ENCODE data around the gene TIMP1. TPM values are rescaled to one million over a fixed set of nuclear protein-coding genes. Genes with fewer than 3 reads are reported as not detected.

TIMP1 gene
- total and polyA plus RNA-seq, 10 of the 15 experiments (the other 5 are each of a cell fraction or from before 2014, with no cell fraction given), result 101 to 341 (median 134) TPM

GRCh38 chrX:47568656-47569295 is 13.5 kb upstream of the TIMP1 start:
- peak; percentile 37 for ATAC-seq
- Histone ChIP-seq H3K27me3 (replicated peaks in 1 of 2; ENCODE audit: control insufficient read depth in 2 of 2, insufficient read depth in 2 of 2, low read length in 1 of 2) (no peaks in the 10 kb centered on the region), H3K4me1 (ENCODE audit: control insufficient read depth, insufficient read depth, low read length) (no peaks in the 10 kb centered on the region; the same call in 1 of the 2 replicates), H3K27ac (ENCODE audit: control insufficient read depth, insufficient read depth) (no peak overlapping the region), H4K20me1 (ENCODE audit: control insufficient read depth, insufficient read depth) (no peaks in the 10 kb centered on the region), H3K9ac (ENCODE audit: control insufficient read depth, insufficient read depth, low read length) (no peak overlapping the region), H3K36me3 (ENCODE audit: control insufficient read depth in 2 of 2, insufficient read depth in 2 of 2, low read length in 1 of 2) (peaks cover 7 to 8% of the 10 kb centered on the region in 2 experiments), H3K4me2 (ENCODE audit: control insufficient read depth, insufficient read depth) (no peak overlapping the region), H3K9me3 (replicated peaks; ENCODE audit: control insufficient read depth, insufficient read depth, low read length) (no peaks in the 10 kb centered on the region; the same call in 2 of the 3 replicates), H3K79me2 (ENCODE audit: control insufficient read depth, insufficient read depth, low read length) (peaks cover 4% of the 10 kb centered on the region; the same call in 1 of the 2 replicates), H2AFZ (ENCODE audit: control insufficient read depth, low read depth, low read length) (no peak overlapping the region), H3K4me3 (no peak overlapping the region)
- in situ Hi-C loops (cut with MboI) (loop anchor here (10.0 kb wide), 2 partner anchors 76 to 456 kb away; no protein-coding TSS in a partner anchor), intact Hi-C loops (cut with micrococcal nuclease; ENCODE audit: unreplicated experiment) (no loop called here)
- FAIRE-seq, result no peak
- BruUV-seq (replicated peaks), result no TSS peak
- DNase-seq (ENCODE audit: low read depth, low spot score), result no peak
- ChIA-PET CTCF (interaction anchor here (0.9 to 1.3 kb wide), 3 partner anchors 10 to 80 kb away, joined by 3 to 4 read pairs (median 3); no protein-coding TSS in a partner anchor), RAD21 (ENCODE audit: unreplicated experiment) (no interaction called here), SMC1A (ENCODE audit: uncharacterized antibody, unreplicated experiment) (no interaction called here), POLR2A (no interaction called here)
- 87% methylated on average over 13 of the region's 13 CpGs for whole genome bisulfite sequencing (ENCODE audit: insufficient coverage, insufficient replicate concordance, low lambda C conversion rate, missing lambda C conversion rate)
- 0 out of 2 replicates have a peak, but pooled peaks have one; percentile 10 for TF ChIP-seq RAD21 (IDR thresholded peaks at IDR 0.05; ENCODE audit: insufficient read depth, low read depth, low read length)
- TF ChIP-seq, protein P1, sequence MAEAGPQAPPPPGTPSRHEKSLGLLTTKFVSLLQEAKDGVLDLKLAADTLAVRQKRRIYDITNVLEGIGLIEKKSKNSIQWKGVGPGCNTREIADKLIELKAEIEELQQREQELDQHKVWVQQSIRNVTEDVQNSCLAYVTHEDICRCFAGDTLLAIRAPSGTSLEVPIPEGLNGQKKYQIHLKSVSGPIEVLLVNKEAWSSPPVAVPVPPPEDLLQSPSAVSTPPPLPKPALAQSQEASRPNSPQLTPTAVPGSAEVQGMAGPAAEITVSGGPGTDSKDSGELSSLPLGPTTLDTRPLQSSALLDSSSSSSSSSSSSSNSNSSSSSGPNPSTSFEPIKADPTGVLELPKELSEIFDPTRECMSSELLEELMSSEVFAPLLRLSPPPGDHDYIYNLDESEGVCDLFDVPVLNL (IDR thresholded peaks at IDR 0.05; ENCODE audit: low read depth, low read length), result no peak
- TF ChIP-seq RCOR1 (conservative IDR thresholded peaks at IDR 0.05; ENCODE audit: low read depth, low read length), result no peak
- 0 out of 2 replicates have a peak, but pooled peaks have one; percentile 5 for TF ChIP-seq SMC3 (IDR thresholded peaks at IDR 0.05; ENCODE audit: borderline replicate concordance, low read length)
- TF ChIP-seq, protein P2, sequence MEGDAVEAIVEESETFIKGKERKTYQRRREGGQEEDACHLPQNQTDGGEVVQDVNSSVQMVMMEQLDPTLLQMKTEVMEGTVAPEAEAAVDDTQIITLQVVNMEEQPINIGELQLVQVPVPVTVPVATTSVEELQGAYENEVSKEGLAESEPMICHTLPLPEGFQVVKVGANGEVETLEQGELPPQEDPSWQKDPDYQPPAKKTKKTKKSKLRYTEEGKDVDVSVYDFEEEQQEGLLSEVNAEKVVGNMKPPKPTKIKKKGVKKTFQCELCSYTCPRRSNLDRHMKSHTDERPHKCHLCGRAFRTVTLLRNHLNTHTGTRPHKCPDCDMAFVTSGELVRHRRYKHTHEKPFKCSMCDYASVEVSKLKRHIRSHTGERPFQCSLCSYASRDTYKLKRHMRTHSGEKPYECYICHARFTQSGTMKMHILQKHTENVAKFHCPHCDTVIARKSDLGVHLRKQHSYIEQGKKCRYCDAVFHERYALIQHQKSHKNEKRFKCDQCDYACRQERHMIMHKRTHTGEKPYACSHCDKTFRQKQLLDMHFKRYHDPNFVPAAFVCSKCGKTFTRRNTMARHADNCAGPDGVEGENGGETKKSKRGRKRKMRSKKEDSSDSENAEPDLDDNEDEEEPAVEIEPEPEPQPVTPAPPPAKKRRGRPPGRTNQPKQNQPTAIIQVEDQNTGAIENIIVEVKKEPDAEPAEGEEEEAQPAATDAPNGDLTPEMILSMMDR (IDR thresholded peaks at IDR 0.05 in 2 of 3, conservative IDR thresholded peaks at IDR 0.05 in 1 of 3; ENCODE audit: control insufficient read depth in 2 of 3, extremely low read depth in 1 of 3, insufficient read depth in 1 of 3, low read depth in 3 of 3, low read length in 3 of 3), result peak; percentile 14 to 49 (median 36); a peak in 3 of 6 replicates

Data from GM12878 (cell line).